ENCODE results near the gene AFAP1L1.
A peak's percentile ranks its signal among the peaks of the same experiment; 100 is the strongest.

AFAP1L1 gene

DNA sequence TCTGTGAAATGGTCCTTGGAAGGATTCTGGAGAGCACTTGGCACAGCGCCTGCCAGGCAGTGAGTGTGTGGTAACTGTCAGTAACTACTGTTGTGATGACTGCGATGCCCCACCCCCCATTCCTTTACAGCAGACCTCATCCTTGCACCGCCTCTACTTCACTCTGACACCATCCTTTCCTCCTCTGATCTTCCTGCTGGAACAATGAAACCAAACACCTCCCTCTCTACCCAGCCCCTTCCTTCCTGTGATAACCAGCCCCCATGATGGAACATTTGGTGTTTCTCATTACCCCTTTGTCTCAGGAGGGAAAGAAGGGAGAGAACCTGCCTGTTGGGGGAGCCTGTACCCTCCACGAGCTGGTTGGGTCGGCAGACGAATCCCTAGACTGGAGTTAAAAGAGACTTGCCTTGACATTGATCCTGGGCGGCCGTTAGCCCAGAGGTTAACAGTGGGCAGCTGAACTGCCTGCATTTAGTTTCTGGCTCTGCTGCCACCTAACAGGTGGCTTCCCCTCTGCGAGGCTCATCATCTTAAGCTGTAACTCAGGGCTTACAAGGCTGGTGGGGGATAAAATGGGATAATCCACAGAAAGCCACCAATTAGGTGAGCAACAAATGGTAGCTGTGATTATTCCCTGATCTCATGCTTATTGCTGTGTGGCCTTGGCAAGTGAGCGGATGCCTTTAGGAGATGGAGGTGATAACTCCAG is 39.4 kb downstream of the AFAP1L1 start:
- no peak overlapping the region for H3K27ac ChIP-seq
- TF ChIP-seq, protein P1, sequence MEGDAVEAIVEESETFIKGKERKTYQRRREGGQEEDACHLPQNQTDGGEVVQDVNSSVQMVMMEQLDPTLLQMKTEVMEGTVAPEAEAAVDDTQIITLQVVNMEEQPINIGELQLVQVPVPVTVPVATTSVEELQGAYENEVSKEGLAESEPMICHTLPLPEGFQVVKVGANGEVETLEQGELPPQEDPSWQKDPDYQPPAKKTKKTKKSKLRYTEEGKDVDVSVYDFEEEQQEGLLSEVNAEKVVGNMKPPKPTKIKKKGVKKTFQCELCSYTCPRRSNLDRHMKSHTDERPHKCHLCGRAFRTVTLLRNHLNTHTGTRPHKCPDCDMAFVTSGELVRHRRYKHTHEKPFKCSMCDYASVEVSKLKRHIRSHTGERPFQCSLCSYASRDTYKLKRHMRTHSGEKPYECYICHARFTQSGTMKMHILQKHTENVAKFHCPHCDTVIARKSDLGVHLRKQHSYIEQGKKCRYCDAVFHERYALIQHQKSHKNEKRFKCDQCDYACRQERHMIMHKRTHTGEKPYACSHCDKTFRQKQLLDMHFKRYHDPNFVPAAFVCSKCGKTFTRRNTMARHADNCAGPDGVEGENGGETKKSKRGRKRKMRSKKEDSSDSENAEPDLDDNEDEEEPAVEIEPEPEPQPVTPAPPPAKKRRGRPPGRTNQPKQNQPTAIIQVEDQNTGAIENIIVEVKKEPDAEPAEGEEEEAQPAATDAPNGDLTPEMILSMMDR (IDR thresholded peaks at IDR 0.05), result no peak
- DNase-seq (ENCODE audit: low spot score), result no peak
- no peak overlapping the region for H3K4me3 ChIP-seq

DNA sequence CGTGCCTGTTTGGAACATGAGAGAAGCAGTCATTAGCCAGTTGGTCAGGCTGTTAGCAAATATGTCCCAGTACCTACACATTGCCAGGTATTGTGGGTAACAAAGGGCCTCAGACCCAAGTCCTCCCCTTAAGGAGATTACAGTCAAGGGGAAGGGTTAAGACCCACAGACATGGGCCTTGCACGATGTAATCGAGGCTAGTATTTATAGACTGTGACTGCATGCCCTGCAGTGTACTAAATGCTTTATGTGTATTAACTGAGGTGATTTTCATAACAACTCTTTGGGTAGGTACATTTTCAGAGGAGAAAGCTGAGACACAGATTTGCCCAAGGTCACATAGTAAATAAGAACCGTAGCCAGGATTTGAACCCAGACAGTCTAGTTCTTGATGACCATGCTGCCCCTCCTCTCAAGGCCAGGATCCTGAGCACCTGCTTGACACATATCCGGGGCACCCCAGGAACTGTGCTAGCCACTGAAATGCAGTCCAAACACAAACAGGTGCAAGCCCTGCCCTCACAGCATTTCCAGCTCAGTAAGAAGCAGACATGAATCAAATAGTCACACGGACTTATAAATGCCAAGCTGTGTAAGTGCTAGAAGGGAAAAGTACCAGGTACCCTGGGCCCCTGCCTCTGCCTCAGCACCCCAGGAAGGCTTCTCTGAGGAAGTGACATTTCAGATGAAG is 41.6 kb downstream of the AFAP1L1 start:
- no peak for DNase-seq (ENCODE audit: low spot score)
- TF ChIP-seq, protein P1 (IDR thresholded peaks at IDR 0.05), result no peak
- H3K4me3 ChIP-seq, result no peak overlapping the region
- no peak overlapping the region for H3K27ac ChIP-seq

DNA sequence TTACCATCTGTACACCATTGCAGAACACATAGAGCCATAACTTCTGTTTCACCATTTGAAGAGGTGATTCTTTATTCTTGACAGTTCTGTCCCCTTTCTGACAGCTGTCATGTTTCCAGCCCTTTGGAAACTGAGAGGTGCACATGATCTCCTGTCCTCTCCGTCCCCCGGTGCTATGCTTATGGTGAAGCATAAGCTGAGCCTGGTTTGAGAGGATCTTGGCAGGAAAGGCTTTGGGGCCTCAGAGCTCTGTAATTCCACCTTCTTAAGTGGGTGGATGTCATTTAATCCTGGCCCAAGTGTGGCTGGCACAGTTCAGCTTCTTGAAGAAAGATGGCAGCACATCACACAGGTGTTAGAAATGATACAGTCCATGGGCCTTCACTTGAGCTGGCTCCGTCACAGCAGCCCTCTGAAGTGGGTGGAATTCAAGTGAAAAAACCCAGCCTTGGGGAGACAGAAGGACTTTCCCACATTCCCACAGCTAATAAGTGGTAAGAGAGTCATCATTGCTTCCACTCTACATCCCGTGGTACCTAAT is 43.0 kb downstream of the AFAP1L1 start:
- no peak for DNase-seq (ENCODE audit: low spot score)
- TF ChIP-seq, protein P1 (IDR thresholded peaks at IDR 0.05), result no peak
- Histone ChIP-seq H3K27ac (no peak overlapping the region), H3K4me3 (no peak overlapping the region)

DNA sequence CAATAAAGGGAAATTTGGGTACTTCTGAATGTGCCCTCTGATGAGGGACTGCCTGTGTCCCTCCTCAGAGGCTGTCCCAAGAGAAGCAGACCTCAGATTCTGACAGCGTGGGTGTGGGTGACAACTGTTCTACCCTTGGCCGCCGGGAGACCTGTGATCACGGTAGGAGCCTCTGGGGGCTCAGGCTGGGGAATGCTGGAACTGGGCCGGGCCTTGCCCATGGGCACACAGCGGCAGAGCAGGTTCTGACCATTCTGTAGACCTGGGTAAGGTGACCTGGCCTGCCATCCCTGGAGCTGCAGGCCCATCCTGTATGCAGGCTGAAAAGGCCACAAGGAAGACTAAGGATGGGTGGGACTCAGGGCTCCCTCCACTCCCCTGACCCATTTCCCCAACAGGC is 44.1 kb downstream of the AFAP1L1 start:
- H3K27ac ChIP-seq, result no peak overlapping the region
- DNase-seq (ENCODE audit: low spot score), result no peak
- TF ChIP-seq, protein P1 (IDR thresholded peaks at IDR 0.05), result no peak

DNA sequence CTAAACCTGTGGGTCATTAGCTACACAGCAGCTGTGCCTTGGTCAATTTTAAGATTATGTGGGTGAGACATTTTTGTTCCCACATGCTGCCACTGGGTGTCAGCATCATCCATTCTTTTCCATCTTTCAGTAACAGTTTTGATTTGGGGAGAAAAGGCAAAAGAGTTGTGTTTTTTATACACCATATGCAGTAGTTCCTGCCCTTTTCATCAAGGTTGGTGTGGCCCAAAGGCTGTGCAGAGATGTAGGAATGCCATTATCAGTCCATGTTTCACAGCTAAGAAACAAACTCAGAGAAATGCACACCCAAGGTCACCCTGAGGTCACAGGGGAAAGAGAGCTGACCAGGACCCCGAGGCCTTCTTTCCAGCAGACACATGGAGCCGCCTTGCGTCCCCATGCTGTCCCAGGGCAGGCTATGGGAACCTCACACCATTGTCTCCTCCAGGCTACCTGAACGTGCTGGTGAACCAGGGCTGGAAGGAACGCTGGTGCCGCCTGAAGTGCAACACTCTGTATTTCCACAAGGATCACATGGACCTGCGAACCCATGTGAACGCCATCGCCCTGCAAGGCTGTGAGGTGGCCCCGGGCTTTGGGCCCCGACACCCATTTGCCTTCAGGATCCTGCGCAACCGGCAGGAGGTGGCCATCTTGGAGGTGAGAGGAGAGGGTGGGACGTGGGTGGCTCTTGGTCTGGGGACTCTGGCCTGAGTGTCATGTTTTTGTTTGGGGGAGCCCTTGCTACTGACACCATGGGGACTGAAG is 45.8 kb downstream of the AFAP1L1 start:
- no peak for DNase-seq (ENCODE audit: low spot score)
- TF ChIP-seq, protein P1 (IDR thresholded peaks at IDR 0.05), result peak; percentile 58
- no peak overlapping the region for H3K4me3 ChIP-seq
- no peak overlapping the region for H3K27ac ChIP-seq

More for the DNA sequence above, 44.1 kb downstream of the AFAP1L1 start:
- H3K4me3 ChIP-seq, result no peak overlapping the region

DNA sequence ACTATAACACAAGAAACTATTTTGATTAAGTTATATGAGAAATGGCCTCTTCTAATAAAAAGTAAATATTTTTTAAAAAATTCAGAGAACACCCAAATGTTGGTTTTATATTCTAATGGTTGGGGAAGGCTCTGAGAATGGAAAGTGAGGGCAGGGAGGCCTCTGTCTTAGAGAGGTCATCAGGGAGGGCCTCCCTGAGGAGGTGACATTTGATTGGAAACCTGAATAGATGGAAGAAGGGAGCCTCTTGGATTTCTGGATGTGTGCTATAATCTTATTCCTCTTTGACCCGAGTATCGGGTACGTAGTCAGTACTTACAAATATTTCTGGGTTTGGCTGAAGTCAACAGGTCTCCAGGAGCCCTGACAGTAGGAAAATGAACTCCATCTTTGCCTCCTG is 47.5 kb downstream of the AFAP1L1 start:
- TF ChIP-seq, protein P1 (IDR thresholded peaks at IDR 0.05), result no peak
- H3K4me3 ChIP-seq, result no peak overlapping the region
- H3K27ac ChIP-seq, result no peak overlapping the region
- DNase-seq (ENCODE audit: low spot score), result no peak
